ENCODE measurements around the gene MYO18A. TPM values are rescaled to one million over a fixed set of nuclear protein-coding genes. Genes with fewer than 3 reads are reported as not detected.
A peak's percentile ranks its signal among the peaks of the same experiment; 100 is the strongest.

MYO18A gene
- total RNA-seq, 2 donors from 2014 or later, result 45.4 to 73.2 TPM

- no peak overlapping the region for H3K4me3 ChIP-seq
- WGBS, 2 donors, result 95% methylated on average over 1 of the region's 1 CpG
- H3K4me1 ChIP-seq, result no peaks in the 10 kb centered on the region
- no peaks in the 10 kb centered on the region for H3K27me3 ChIP-seq
- intact Hi-C loops (cut with DNase I), result no loop called here
- no peak overlapping the region for H3K27ac ChIP-seq
- H3K9me3 ChIP-seq, result no peaks in the 10 kb centered on the region
- ATAC-seq (no peak), DNase-seq (no peak)
- TF ChIP-seq CTCF (IDR thresholded peaks at IDR 0.05) (no peak), POLR2A (IDR thresholded peaks at IDR 0.05) (no peak)
- no peaks in the 10 kb centered on the region for H3K36me3 ChIP-seq (replicated peaks in 1 of 2; ENCODE audit: insufficient read depth in 1 of 2, low read depth in 2 of 2)
These were observed 108.9 kb downstream of the MYO18A start for GRCh38 chr17:29071303-29071702.

- ATAC-seq (no peak), DNase-seq (no peak)
- WGBS, 2 donors, result 79 to 86% methylated on average over 9 of the region's 9 CpGs
- H3K36me3 ChIP-seq (replicated peaks in 1 of 2; ENCODE audit: insufficient read depth in 1 of 2, low read depth in 2 of 2), result no peaks in the 10 kb centered on the region
- H3K9me3 ChIP-seq, result no peaks in the 10 kb centered on the region
- H3K4me3 ChIP-seq, result no peak overlapping the region
- H3K27ac ChIP-seq, result no peak overlapping the region
- no peaks in the 10 kb centered on the region for H3K27me3 ChIP-seq
- TF ChIP-seq CTCF (IDR thresholded peaks at IDR 0.05) (no peak), POLR2A (IDR thresholded peaks at IDR 0.05) (no peak)
- H3K4me1 ChIP-seq, result no peaks in the 10 kb centered on the region
- intact Hi-C loops (cut with DNase I), result no loop called here
These were observed 109.4 kb downstream of the MYO18A start for GRCh38 chr17:29070781-29071180.

GRCh38 chr17:29070308-29070707, 109.9 kb downstream of the MYO18A start:
- no peaks in the 10 kb centered on the region for H3K36me3 ChIP-seq (replicated peaks in 1 of 2; ENCODE audit: insufficient read depth in 1 of 2, low read depth in 2 of 2)
- DNase-seq (no peak), ATAC-seq (no peak)
- intact Hi-C loops (cut with DNase I), result no loop called here
- WGBS, 2 donors, result 82 to 83% methylated on average over 10 of the region's 10 CpGs
- no peaks in the 10 kb centered on the region for H3K27me3 ChIP-seq
- no peak overlapping the region for H3K27ac ChIP-seq
- H3K4me1 ChIP-seq, result no peaks in the 10 kb centered on the region
- H3K9me3 ChIP-seq, result no peaks in the 10 kb centered on the region
- no peak for TF ChIP-seq POLR2A (IDR thresholded peaks at IDR 0.05)
- no peak overlapping the region for H3K4me3 ChIP-seq

GRCh38 chr17:29069526-29070041, 110.6 kb downstream of the MYO18A start:
- H3K9me3 ChIP-seq, result no peaks in the 10 kb centered on the region
- no peaks in the 10 kb centered on the region for H3K36me3 ChIP-seq (replicated peaks in 1 of 2; ENCODE audit: insufficient read depth in 1 of 2, low read depth in 2 of 2)
- TF ChIP-seq CTCF (IDR thresholded peaks at IDR 0.05), result no peak
- TF ChIP-seq POLR2A (IDR thresholded peaks at IDR 0.05), result no peak
- H3K4me3 ChIP-seq, result no peak overlapping the region
- intact Hi-C loops (cut with DNase I), result no loop called here
- H3K27ac ChIP-seq, result no peak overlapping the region
- ATAC-seq, result peak; percentile 41
- DNase-seq, result no peak
- WGBS, 2 donors, result 68 to 71% methylated on average over 19 of the region's 19 CpGs
- no peaks in the 10 kb centered on the region for H3K4me1 ChIP-seq
- no peaks in the 10 kb centered on the region for H3K27me3 ChIP-seq

- Histone ChIP-seq H3K9me3 (no peaks in the 10 kb centered on the region), H3K4me3 (no peak overlapping the region), H3K27ac (no peak overlapping the region), H3K36me3 (replicated peaks in 1 of 2; ENCODE audit: insufficient read depth in 1 of 2, low read depth in 2 of 2) (no peaks in the 10 kb centered on the region), H3K27me3 (no peaks in the 10 kb centered on the region), H3K4me1 (no peaks in the 10 kb centered on the region)
- intact Hi-C loops (cut with DNase I), result no loop called here
- TF ChIP-seq POLR2A (IDR thresholded peaks at IDR 0.05) (no peak), CTCF (IDR thresholded peaks at IDR 0.05) (no peak)
- ATAC-seq, result no peak
- WGBS, 2 donors, result 82 to 84% methylated on average over 10 of the region's 10 CpGs
- DNase-seq, result no peak
These were observed 111.4 kb downstream of the MYO18A start for GRCh38 chr17:29068818-29069217.
